Panc1 (cell line): ENCODE data around the gene E2F2. TPM values are rescaled to one million over a fixed set of nuclear protein-coding genes. Genes with fewer than 3 reads are reported as not detected.

Source experiments
- ATAC-seq: fragments of 200-7000 bp; cut with Tn5 transposase; 2 replicates; pipeline ENCODE4 v1.9.1; 2020; ENCODE audit warnings: mild to moderate bottlenecking, moderate library complexity
- BruUV-seq: library from RNA; stranded (reverse); fragments of 400-500 nt; replicated peaks from 2 replicates; lab custom pipeline; 2021; lab: Mats Ljungman, UMichigan
- CTCF ChIA-PET: fragments of 300-600 bp; sonication (Branson Sonifier 250); formaldehyde crosslinking; loops from one replicate; lab custom pipeline; 2022; ENCODE audit warnings: antibody characterized with exemption; lab: Charles Lee
- POLR2A ChIA-PET: fragments of 300-600 bp; sonication (Branson Sonifier 250); formaldehyde crosslinking; loops from one replicate; lab custom pipeline; 2022; ENCODE audit warnings: antibody characterized with exemption; lab: Charles Lee
- DNase-seq: peaks from one replicate; pipeline ENCODE4 v3.0.0-alpha.2; 2010; ENCODE audit warnings: low read depth, low spot score
- H3K27ac ChIP-seq: 2 replicates; pipeline ENCODE4 v1.5.1; 2011; ENCODE audit warnings: mild to moderate bottlenecking, low read length, inconsistent platforms
- H3K27me3 ChIP-seq: fragments of 200-500 bp; sonication (Bioruptor generic); 2 replicates; pipeline ENCODE4 v1.6.0; 2014; ENCODE audit warnings: low read length, inconsistent platforms; ENCODE audit not compliant: control insufficient read depth, insufficient read depth
- H3K36me3 ChIP-seq: fragments of 200-500 bp; sonication (Bioruptor generic); 2 replicates; pipeline ENCODE4 v1.5.1; 2014; ENCODE audit warnings: inconsistent platforms, mild to moderate bottlenecking, low read length, moderate library complexity; ENCODE audit not compliant: control insufficient read depth, insufficient read depth
- H3K4me1 ChIP-seq: 2 replicates; pipeline ENCODE4 v1.5.1; 2011; ENCODE audit warnings: inconsistent platforms, mild to moderate bottlenecking, low read length, moderate library complexity; ENCODE audit not compliant: control insufficient read depth, insufficient read depth
- H3K4me3 ChIP-seq, 2 experiments: 2 replicates each; pipeline ENCODE4 v1.5.1; 2011 to 2012; ENCODE audit warnings: low read depth in 2 of 2, low read length in 2 of 2, mild to moderate bottlenecking in 2 of 2, inconsistent platforms in 1 of 2, moderate library complexity in 1 of 2
- H3K9me3 ChIP-seq: fragments of 200-500 bp; sonication (Bioruptor generic); 2 replicates; pipeline ENCODE4 v1.5.1; 2014; ENCODE audit warnings: low read depth, mild to moderate bottlenecking, inconsistent platforms, low read length, moderate library complexity; ENCODE audit not compliant: control insufficient read depth, insufficient read depth
- CTCF ChIP-seq: fragments of 450-650 bp; IDR thresholded peaks from 2 replicates; pipeline ENCODE4 v1.5.1; 2017; ENCODE audit warnings: mild to moderate bottlenecking
- POLR2AphosphoS5 ChIP-seq: IDR thresholded peaks from 2 replicates; pipeline ENCODE4 v1.6.1; 2012; ENCODE audit warnings: mild to moderate bottlenecking, low read depth, low read length, moderate library complexity
- SIN3A ChIP-seq: IDR thresholded peaks from 2 replicates; pipeline ENCODE4 v1.6.1; 2012; ENCODE audit warnings: low read depth, mild to moderate bottlenecking, low read length, moderate library complexity, borderline replicate concordance; ENCODE audit not compliant: insufficient read depth
- TCF7L2 ChIP-seq: IDR thresholded peaks from 2 replicates; pipeline ENCODE4 v1.6.1; 2011; ENCODE audit warnings: mild to moderate bottlenecking, low read depth, low read length, inconsistent platforms
- in situ Hi-C: cut with HindIII; loops from 2 replicates; pipeline ENCODE4 v1.10.0; 2016; ENCODE audit warnings: low sequenced_read_pairs, low pct_unique_long_range_greater_than_20kb
- intact Hi-C: fragments of 100-400 bp; cut with micrococcal nuclease; formaldehyde crosslinking; loops from one replicate; pipeline ENCODE4 v1.10.0; 2022; ENCODE audit not compliant: unreplicated experiment
- total RNA-seq: library from RNA; stranded (reverse); gene quantifications from one replicate; pipeline ENCODE4 v1.2.1, GENCODE V29; 2021; ENCODE audit not compliant: unreplicated experiment
- TF ChIP-seq, protein P1 (sequence below), 2 experiments: IDR thresholded peaks; 2 replicates each; pipeline ENCODE4 v1.6.1; 2011 to 2012; ENCODE audit warnings: low read depth in 2 of 2, control low read depth in 1 of 2, low read length in 1 of 2, mild to moderate bottlenecking in 1 of 2, moderate library complexity in 1 of 2; ENCODE audit not compliant: insufficient read depth in 1 of 2

E2F2 gene
- total RNA-seq, 1 experiment from 2014 or later = 9.5 TPM

- CTCF ChIA-PET = no interaction called here
- TF ChIP-seq, protein P1, sequence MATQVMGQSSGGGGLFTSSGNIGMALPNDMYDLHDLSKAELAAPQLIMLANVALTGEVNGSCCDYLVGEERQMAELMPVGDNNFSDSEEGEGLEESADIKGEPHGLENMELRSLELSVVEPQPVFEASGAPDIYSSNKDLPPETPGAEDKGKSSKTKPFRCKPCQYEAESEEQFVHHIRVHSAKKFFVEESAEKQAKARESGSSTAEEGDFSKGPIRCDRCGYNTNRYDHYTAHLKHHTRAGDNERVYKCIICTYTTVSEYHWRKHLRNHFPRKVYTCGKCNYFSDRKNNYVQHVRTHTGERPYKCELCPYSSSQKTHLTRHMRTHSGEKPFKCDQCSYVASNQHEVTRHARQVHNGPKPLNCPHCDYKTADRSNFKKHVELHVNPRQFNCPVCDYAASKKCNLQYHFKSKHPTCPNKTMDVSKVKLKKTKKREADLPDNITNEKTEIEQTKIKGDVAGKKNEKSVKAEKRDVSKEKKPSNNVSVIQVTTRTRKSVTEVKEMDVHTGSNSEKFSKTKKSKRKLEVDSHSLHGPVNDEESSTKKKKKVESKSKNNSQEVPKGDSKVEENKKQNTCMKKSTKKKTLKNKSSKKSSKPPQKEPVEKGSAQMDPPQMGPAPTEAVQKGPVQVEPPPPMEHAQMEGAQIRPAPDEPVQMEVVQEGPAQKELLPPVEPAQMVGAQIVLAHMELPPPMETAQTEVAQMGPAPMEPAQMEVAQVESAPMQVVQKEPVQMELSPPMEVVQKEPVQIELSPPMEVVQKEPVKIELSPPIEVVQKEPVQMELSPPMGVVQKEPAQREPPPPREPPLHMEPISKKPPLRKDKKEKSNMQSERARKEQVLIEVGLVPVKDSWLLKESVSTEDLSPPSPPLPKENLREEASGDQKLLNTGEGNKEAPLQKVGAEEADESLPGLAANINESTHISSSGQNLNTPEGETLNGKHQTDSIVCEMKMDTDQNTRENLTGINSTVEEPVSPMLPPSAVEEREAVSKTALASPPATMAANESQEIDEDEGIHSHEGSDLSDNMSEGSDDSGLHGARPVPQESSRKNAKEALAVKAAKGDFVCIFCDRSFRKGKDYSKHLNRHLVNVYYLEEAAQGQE (IDR thresholded peaks at IDR 0.05; ENCODE audit: insufficient read depth in 1 of 2, low read depth in 2 of 2, low read length in 1 of 2) = no peak
- TF ChIP-seq SIN3A = no peak
- no peak for TF ChIP-seq TCF7L2
- TF ChIP-seq POLR2AphosphoS5 = no peak
- no peak for TF ChIP-seq CTCF
- H3K4me3 ChIP-seq = no peak overlapping the region
- peaks cover 13% of the 10 kb centered on the region for H3K4me1 ChIP-seq
- no peak for DNase-seq
- intact Hi-C loops = no loop called here
- H3K27me3 ChIP-seq = no peaks in the 10 kb centered on the region
- in situ Hi-C loops = no loop called here
- POLR2A ChIA-PET = no interaction called here
- no peaks in the 10 kb centered on the region for H3K9me3 ChIP-seq
- H3K27ac ChIP-seq = no peak overlapping the region
- ATAC-seq = no peak
- no TSS peak for BruUV-seq
- no peaks in the 10 kb centered on the region for H3K36me3 ChIP-seq
Observed at GRCh38 chr1:23470282-23471070, 60.6 kb downstream of the E2F2 start.

DNA sequence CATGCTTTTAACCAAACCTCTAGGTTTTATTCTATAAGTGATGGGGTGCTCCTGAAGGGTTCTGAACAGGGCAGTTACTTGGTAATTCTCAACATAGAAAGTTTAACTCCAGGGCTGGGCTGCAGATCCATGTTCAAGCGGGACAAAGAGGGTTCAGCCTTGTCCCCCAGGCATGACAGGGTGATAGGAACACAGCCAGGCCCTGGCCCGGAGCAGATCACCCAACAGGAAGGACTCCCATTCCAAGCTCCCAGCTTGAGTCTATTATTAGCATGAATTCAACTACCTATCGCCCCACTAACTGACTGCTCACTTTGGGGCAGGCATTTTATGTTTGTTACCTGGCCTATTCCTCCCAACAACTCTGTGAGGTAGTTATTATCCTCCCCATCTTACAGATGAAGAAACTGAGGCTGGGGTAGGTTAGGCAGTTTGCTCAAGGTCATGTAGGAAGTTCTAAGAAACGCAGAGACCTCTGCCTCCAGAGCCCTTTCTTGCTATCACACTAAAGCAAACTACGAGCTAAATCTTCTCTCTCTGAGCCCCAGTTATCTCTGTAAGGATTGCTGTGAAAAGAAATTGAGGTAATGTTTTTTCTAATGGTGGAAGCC is 61.6 kb downstream of the E2F2 start:
- H3K4me3 ChIP-seq = no peak overlapping the region
- intact Hi-C loops (no loop called here), in situ Hi-C loops (no loop called here)
- peaks cover 10% of the 10 kb centered on the region for H3K4me1 ChIP-seq
- H3K36me3 ChIP-seq = no peaks in the 10 kb centered on the region
- H3K9me3 ChIP-seq = no peaks in the 10 kb centered on the region
- no peak for DNase-seq
- CTCF ChIA-PET = no interaction called here
- POLR2A ChIA-PET = no interaction called here
- no peak for TF ChIP-seq POLR2AphosphoS5
- no peak for TF ChIP-seq TCF7L2
- no peak for TF ChIP-seq CTCF
- no peak for TF ChIP-seq SIN3A
- ATAC-seq = no peak
- BruUV-seq = no TSS peak
- no peaks in the 10 kb centered on the region for H3K27me3 ChIP-seq
- H3K27ac ChIP-seq = no peak overlapping the region
